GM12891 (cell line): Measurements from ENCODE around the gene CPED1. TPM values are rescaled to one million over a fixed set of nuclear protein-coding genes. Genes with fewer than 3 reads are reported as not detected.

Experiments
- DNase-seq: peaks from one replicate; pipeline ENCODE4 v3.0.0; 2011; ENCODE audit warnings: low spot score; ENCODE audit not compliant: insufficient read length
- FAIRE-seq: peaks from 2 replicates; lab custom pipeline; 2011; peaks lifted over from hg19 to GRCh38; lab: Jason Lieb, UNC
- PAX5 ChIP-seq: IDR thresholded peaks from 2 replicates; pipeline ENCODE4 v1.6.1; 2011; ENCODE audit warnings: low read length, moderate library complexity, mild to moderate bottlenecking; ENCODE audit not compliant: insufficient read depth, severe bottlenecking
- POLR2A ChIP-seq: IDR thresholded peaks from 2 replicates; pipeline ENCODE4 v1.6.1; 2011; ENCODE audit warnings: low read depth, low read length, control low read depth
- POLR2AphosphoS5 ChIP-seq: IDR thresholded peaks from 2 replicates; pipeline ENCODE4 v1.6.1; 2011; ENCODE audit warnings: low read depth, low read length, control low read depth
- POU2F2 ChIP-seq: IDR thresholded peaks from 2 replicates; pipeline ENCODE4 v1.6.1; 2011; ENCODE audit warnings: low read depth, mild to moderate bottlenecking, control low read depth, low read length, moderate library complexity
- SPI1 ChIP-seq: IDR thresholded peaks from 2 replicates; pipeline ENCODE4 v1.6.1; 2011; ENCODE audit warnings: low read depth, low read length, control low read depth
- TAF1 ChIP-seq: IDR thresholded peaks from 2 replicates; pipeline ENCODE4 v1.6.1; 2011; ENCODE audit warnings: low read depth, low read length, control low read depth
- polyA plus RNA-seq: library from polyadenylated mRNA; unstranded; fragments of >200 nt; gene quantifications from one replicate; pipeline ENCODE4 v1.2.1, GENCODE V29; 2012; ENCODE audit warnings: low read depth, missing spikeins, inconsistent platforms; ENCODE audit not compliant: missing spikeins

CPED1 gene
- polyA plus RNA-seq: 0.03 TPM

DNA sequence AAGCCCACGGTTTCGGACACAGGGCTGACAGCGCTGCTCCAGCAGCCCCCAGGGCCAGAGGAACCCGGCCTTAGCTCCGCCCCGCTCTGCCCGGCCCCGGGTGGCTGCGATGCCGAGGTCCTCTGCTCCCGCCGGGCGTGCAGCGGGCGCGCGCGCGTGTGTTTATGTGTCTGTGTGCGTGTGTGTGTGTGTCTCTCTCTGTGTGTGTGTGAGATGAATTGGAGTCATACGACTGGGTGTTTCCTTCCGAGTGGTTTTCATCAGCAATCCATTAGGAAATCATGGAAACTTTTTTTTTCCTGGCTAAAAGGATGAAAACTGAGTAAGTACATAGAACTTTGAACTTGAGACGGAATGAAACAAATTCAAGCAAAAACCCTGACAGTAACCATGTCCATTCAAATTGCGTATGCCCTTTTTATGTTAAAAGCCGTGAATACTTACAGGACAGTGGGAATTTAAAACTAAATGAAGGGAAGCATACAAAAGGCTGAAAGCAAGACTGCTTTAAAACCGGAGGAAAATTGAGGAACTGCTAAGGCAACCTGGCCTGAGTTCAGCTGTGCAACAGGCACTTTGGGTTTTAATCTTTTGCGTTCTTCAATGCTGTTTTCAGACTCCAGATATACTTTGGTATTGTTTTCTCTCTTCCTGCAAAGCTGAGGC is at the start of gene CPED1:
TSS of gene CPED1 (plus strand) at position 121 of the 666 bp plus-strand sequence. CDS start 911 bp downstream, outside the sequence.
- DNase-seq (no peak), FAIRE-seq (peak; percentile 40)
- TF ChIP-seq PAX5 (no peak), SPI1 (peak; percentile 65)

GRCh38 chr7:120939345-120939744 is 49.2 kb upstream of the CPED1 start:
- FAIRE-seq (no peak), DNase-seq (no peak)
- TF ChIP-seq POLR2AphosphoS5: no peak
- no peak for TF ChIP-seq POLR2A
- TF ChIP-seq SPI1: no peak
- TF ChIP-seq TAF1: no peak
- no peak for TF ChIP-seq PAX5
- TF ChIP-seq POU2F2: no peak

- no peak for TF ChIP-seq TAF1
- TF ChIP-seq SPI1: no peak
- TF ChIP-seq POLR2AphosphoS5: no peak
- TF ChIP-seq POLR2A: no peak
- no peak for TF ChIP-seq POU2F2
- TF ChIP-seq PAX5: no peak
- no peak for FAIRE-seq
- no peak for DNase-seq
Measured at GRCh38 chr7:120941064-120941463, 47.4 kb upstream of the CPED1 start.

DNA sequence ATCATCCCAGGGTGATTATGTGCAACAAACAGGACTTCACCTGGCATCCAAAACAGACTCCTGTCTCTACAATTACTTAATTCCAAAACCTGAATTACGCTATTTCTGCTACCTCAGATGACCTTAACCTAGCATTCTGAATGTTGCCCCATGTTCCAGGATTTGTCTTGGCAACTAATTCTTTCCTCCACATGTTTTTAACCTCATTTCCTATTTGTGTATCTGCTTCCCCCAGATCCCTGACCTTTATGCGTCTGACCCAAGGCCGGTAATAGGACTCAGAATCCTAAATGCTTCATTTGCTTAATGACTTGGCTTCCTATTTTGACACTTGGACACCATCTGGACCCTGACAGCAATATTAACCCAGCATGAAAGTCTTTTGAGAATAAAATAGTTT is 46.7 kb upstream of the CPED1 start:
- no peak for TF ChIP-seq PAX5
- TF ChIP-seq POLR2AphosphoS5: no peak
- TF ChIP-seq TAF1: no peak
- TF ChIP-seq POLR2A: no peak
- no peak for TF ChIP-seq POU2F2
- no peak for TF ChIP-seq SPI1
- FAIRE-seq (no peak), DNase-seq (no peak)

- TF ChIP-seq POLR2A: no peak
- TF ChIP-seq PAX5: no peak
- no peak for TF ChIP-seq SPI1
- no peak for TF ChIP-seq POU2F2
- no peak for TF ChIP-seq TAF1
- no peak for TF ChIP-seq POLR2AphosphoS5
- FAIRE-seq: no peak
- no peak for DNase-seq
Measured at GRCh38 chr7:120942861-120943260, 45.6 kb upstream of the CPED1 start.

DNA sequence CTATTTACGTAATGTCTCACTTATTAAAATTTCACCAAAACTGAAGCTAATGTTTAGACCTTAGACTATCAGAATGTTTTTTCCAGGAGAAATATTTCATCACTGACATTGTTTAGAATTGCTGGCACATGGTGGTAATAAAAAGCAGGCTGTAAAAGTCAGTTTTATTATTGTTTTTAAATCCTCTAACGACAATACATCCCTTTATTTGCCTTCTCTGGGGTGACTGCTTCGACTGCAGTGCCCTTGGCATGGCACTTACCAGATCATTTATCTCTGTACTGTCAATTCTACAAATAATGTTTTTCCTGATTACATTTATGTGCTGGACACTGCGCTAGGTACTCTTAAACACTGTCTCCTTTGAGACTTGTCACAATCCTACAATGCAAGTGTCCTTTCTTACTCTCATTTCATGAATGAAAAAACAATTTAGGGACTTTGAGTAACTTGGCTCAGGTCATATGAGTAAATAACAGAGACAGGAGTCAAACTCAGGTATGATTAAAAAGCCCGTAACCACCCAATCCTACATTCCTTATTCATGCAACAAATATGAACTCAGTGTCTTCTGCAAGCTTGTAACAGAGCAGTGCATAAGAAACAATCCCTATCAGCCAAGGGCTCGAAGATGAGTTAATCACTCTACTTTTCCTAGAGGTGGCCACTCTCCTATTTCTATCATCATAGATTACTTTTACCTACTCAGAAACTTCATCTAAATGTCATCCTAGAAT is 43.5 kb upstream of the CPED1 start:
- TF ChIP-seq POLR2A (no peak), POLR2AphosphoS5 (no peak), SPI1 (no peak), TAF1 (no peak), PAX5 (no peak), POU2F2 (no peak)
- no peak for FAIRE-seq
- no peak for DNase-seq

DNA sequence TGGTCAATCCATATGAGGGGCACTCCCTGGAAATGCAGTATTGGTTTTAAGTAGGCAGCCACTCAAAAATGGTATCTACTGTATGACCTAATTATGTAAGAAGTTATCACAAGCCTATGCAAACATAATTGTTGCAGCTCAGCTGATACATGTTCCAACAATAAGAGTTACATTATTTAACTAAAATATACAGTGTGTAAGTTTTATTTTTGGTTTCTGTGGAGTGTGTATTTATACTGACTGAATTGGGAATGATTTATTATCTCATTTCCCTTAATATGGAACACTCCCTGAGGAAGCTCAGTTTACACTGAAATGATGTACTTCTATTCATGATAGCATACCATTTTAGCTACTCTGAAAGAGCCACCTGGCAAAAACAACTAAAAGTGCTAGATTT is 40.5 kb upstream of the CPED1 start:
- TF ChIP-seq TAF1: no peak
- TF ChIP-seq POLR2A: no peak
- TF ChIP-seq PAX5: no peak
- TF ChIP-seq POLR2AphosphoS5: no peak
- TF ChIP-seq SPI1: no peak
- TF ChIP-seq POU2F2: no peak
- DNase-seq (no peak), FAIRE-seq (no peak)

DNA sequence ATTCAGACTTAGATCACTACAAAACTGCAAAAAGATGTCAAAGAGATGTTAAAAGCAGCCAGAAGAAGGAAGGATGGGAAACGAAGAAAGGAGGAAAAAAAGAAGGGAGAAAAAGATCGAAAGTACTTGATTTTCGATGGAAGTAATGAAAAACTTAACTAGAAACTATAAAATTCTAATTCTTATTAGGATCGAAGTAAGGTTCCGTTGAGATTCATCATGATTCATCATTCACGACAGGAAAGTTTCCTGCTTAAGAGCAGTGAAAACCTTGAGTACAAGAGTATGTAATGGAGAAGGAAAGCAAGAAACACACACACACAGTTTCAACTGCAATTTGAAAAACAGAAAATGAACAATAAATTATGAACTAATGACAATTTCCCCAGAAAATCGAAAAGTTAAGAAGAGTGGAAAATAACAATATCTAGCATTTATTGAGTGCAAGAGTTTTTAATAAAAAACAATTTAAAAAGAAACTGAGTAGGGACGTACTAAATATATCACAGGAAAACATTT is 39.1 kb upstream of the CPED1 start:
- FAIRE-seq (no peak), DNase-seq (no peak)
- TF ChIP-seq POU2F2 (no peak), POLR2AphosphoS5 (no peak), SPI1 (no peak), PAX5 (no peak), TAF1 (no peak)

DNA sequence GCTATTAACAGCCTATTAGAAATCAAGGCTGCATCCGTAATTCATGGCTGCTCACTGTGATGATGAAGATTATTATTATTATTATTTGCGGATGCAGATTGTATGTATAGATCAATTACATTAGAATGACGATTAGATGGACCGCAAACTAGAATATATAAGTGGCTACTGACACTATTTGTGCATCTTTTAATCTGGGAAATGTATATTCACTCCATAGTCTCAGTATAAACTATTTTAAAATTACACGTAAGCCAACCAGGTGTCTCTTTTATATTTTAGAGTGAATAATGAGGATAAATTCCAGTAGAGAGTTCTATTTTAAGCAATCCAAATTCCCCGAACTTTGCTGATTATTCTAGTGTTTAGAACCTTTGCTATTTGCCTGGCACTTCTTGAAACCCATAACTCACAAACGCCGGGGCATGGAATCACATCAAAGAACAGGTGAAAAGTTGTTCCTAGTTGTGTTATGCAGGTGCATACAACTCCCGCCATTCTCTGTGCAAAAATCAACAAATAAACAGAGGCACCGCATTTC is 38.4 kb upstream of the CPED1 start:
- FAIRE-seq (peak; percentile 82), DNase-seq (no peak)
- TF ChIP-seq TAF1 (no peak), POLR2AphosphoS5 (no peak), POLR2A (no peak; the same call in 1 of the 2 replicates), PAX5 (no peak), SPI1 (no peak), POU2F2 (no peak)
